ENCODE results near the gene MMEL1.

Gene MMEL1

DNA sequence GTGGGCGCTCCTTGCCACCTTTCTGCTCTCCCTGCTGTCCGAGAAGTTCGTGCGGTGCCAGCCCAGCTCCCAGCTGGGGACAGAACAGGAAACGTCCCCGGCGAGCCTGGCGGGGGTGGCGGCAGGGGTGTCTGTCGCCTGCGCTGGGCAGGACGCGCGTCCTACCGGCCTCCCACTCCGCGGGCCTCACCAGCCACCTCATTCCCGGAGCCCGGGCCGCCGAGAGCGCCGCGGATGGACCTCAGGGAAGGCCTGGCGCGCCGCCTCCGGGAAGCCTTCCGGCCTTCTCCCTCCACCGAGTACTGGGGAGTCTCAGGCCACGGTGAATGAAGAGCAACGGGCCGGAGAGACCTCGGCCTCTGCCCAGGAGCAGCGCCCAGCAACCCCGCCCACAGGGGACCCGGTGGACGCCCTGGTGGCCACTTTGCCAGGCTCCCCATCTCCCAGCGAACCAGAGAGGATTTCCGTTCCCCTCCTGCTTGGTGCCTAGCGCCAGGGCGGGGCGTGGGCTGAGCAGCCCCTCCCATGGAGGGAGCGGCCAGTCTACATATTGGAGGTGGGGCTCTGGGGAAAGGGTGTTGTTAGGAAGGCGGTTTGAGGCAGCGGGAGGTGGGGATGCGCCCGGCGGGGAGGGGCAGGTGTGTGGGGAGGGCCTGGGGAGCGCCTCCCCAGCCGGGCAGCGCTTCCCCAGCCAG, 86.2 kb downstream of the MMEL1 start:
- DNase-seq (ENCODE audit: insufficient read length, low spot score) (peak; percentile 89), FAIRE-seq (peak; percentile 74)

DNA sequence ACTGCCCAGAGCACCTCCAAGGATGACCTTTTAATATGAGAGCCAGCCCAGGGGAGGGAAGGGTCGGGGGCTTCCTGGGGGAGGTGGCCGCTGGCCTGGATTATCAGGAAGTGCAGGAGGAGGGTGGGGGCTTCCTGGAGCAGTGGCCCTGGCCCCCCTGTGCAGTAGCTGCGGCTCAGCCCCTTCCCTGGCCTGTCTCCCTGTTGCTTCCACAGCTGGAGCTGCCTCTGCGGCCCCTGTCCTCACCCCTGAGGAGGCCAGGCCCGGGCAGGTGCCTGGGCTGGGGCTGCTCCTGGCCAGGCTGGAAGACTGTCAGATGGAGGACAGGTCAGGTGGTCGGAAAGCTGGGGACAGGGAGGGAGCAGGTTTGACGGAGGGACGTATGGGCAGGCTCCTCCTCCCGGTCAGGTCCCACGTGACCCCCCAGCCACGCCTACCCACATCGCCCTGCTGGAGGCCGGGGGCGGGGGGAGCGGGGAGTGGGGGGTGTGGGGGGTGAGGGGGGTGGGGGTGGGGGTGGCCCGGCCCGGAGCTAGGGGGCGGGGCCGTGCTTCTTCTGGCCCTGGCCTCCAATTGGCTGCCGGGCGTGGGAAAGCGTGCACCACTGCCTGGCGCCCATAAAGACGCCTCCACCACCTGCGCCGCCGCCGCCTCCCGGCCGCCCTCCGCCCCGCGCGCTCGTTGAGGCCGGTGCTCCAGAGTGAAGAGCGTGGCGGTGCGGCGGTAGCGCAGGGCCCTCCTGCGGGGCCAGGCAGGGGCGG, 86.9 kb downstream of the MMEL1 start:
- FAIRE-seq (peak; percentile 75), DNase-seq (ENCODE audit: insufficient read length, low spot score) (peak; percentile 92)

GRCh38 chr1:2544875-2545640, 87.8 kb downstream of the MMEL1 start:
- DNase-seq (ENCODE audit: insufficient read length, low spot score): no peak
- no peak for FAIRE-seq

DNA sequence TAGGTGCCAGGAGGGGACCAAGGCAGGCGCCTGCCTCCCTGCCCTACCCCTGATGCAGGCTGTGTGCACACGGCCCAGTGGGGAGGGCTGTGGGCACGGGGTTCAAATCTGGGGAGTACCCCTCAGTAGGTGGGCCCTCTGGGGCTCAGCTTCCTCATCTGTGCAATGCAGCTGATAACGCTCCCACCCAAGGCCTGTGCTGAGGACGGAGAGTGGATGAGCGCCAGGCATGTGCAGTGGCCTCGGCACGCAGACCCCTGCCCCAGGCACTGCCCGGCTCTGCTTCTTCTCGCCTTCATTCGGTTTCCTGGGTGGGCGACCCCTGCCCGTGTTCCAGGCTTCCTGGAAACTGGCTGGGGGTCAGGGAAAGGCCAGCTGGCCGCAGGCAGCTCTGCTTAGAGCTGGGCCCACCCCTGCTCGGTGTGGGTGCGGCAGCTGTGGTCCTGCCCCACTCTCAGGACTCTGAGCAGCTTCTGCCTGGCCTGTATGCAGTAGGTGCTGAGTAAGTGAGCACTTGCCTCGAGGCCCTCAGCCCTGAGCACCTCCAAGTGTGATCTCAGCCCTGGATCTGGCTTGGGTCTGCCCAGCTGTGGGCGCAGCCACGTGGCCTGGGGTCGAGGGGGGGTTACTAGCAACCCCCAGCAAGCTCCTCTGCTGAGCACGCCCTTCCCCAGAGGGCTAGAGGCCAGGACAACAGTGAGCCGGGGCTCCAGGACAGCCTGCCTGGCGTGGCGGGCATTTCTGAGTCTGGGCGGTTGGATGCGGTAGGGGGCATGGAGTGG, 88.5 kb downstream of the MMEL1 start:
- no peak for FAIRE-seq
- no peak for DNase-seq (ENCODE audit: insufficient read length, low spot score)

- FAIRE-seq (no peak), DNase-seq (ENCODE audit: insufficient read length, low spot score) (no peak)
Measured at GRCh38 chr1:2543543-2544092, 89.2 kb downstream of the MMEL1 start.

DNA sequence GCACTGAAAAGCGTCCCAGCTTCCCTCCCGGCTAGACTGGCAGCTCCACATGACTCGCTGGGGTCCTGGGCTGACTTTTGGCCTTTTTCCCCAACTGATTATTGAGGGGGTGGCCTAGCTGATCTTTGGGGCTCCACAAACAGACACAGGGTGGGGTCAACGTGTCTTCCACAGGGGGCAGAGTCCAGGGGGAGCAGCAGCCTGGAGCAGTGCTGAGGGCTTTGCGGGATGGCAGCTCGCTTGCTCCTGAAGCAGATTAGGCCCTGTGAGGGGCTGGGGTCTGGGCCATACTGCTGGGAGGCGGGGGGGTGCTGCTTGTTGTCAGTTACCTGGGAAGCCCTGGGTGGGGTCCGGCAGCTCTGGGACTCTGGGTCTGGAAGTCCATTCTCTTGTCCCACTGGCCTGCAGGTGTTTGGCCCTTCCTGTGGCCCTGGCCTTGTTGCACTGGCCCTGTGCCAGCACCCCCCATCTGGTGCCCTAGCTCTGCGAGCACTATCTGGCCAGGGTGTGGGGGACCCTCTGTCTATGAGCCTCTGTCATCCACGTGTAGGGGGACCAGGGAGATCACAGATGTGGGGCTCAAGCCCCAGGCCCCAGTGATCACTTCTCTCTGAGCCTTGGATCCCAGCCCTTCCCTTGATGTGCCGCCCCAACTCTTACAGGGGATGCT, 90.4 kb downstream of the MMEL1 start:
- FAIRE-seq (no peak), DNase-seq (ENCODE audit: insufficient read length, low spot score) (no peak)

DNA sequence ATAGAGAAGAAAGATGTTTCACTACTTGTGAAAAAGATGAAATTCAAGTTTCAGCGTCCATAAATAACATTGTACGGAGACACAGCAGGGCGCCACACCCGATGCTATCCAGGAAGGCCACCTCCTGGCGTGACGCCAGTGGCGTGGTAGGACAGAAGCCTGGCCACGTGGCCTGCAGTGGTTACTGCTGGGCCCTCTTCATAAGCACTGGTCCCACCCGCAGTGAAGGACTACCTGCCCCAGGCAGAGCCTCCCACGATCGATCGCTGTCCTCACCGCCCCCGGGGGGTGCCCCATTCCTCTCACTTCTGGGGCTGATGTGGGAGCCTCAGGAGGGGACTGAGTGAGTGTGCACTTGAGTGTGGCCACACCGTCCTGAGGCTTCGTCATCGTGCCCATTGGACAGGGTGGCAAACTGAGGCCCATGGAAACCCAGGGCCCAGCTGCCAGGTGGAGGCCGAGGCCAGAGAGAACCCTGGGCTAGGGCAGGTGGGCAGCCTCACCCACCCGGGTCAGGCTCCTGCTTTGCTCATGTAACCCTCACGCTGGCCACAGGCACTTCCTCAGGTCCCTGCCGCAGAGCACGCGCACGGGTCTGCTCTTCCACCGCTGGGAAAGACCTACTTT, 91.1 kb downstream of the MMEL1 start:
- no peak for DNase-seq (ENCODE audit: insufficient read length, low spot score)
- no peak for FAIRE-seq

DNA sequence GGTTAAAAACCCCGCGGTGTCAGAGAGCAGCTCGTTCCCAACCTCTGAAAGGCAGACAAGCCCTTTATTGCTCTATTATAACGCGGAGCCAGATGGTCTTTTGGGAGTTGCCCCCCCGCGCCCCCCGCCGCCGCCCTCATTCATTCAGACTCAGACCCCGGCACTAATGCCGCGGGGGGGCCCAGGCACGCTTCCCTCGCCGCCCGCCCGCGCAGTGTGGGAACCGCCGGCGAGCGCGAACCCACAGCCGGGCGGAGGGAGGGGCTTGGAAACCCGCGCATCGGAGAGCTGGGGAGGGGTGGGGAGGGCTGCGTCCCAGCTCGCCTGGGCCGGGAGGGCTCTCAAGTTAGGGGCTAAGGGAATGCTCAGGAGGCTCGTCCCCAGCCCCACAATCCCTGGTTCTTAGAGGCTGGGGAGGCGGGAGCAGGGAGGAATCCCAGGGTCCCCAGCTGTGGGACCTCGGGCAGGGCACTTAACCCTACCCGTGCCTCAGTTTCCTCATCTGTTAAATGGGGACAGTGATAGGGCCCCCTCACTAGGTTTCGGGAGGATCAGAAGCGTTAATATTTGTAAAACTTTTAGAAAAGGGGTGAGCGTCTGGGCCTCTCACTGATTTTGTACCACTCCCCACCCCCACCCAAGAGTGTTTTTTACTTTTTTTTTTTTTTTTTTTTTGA, 91.9 kb downstream of the MMEL1 start:
- DNase-seq (ENCODE audit: insufficient read length, low spot score): no peak
- FAIRE-seq: no peak

All from HTR-8/SVneo (cell line).